IMR-90 (cell line): ENCODE results near the gene PSG7. TPM values are rescaled to one million over a fixed set of nuclear protein-coding genes. Genes with fewer than 3 reads are reported as not detected.
"Not testable (repeated sequence)": the region's sequence is repeated elsewhere in the genome, so short reads cannot be mapped to it uniquely, and the experiment has no call there.

Experiments
- ATAC-seq: fragments of 200-7000 bp; cut with Tn5 transposase; 2 replicates; pipeline ENCODE4 v1.9.1; 2020; ENCODE audit warnings: low read depth, mild to moderate bottlenecking, moderate library complexity
- BruUV-seq: library from RNA; stranded (reverse); fragments of 400-500 nt; replicated peaks from 2 replicates; lab custom pipeline; 2021; lab: Mats Ljungman, UMichigan
- CTCF ChIA-PET: fragments of 300-600 bp; formaldehyde crosslinking; extraction: SDS; loops from one replicate; lab custom pipeline; 2021; ENCODE audit warnings: antibody characterized with exemption; lab: Yijun Ruan, JAX
- POLR2A ChIA-PET: fragments of 300-600 bp; sonication (Branson Sonifier 250); formaldehyde crosslinking; loops from one replicate; lab custom pipeline; 2022; ENCODE audit warnings: antibody characterized with exemption; ENCODE audit not compliant: unreplicated experiment; lab: Charles Lee
- DNase-seq: peaks from one replicate; pipeline ENCODE4 v3.0.0; 2013
- H2AFZ ChIP-seq: replicated peaks from 2 replicates; pipeline ENCODE3; 2013; ENCODE audit warnings: low read length, mild to moderate bottlenecking; ENCODE audit not compliant: poor library complexity
- H2AK5ac ChIP-seq: 2 replicates; pipeline ENCODE4 v1.6.1; 2013; ENCODE audit warnings: low read depth, low read length, inconsistent platforms
- H2AK9ac ChIP-seq: replicated peaks from 2 replicates; pipeline ENCODE3; 2013; ENCODE audit warnings: mild to moderate bottlenecking, low read depth, low read length, moderate library complexity; ENCODE audit not compliant: poor library complexity
- H2BK120ac ChIP-seq: 2 replicates; pipeline ENCODE4 v1.6.1; 2013; ENCODE audit warnings: low read depth, low read length, inconsistent platforms
- H2BK15ac ChIP-seq: 3 replicates; pipeline ENCODE4 v1.6.1; 2013; ENCODE audit warnings: low read depth, low read length, inconsistent platforms
- H2BK20ac ChIP-seq: 2 replicates; pipeline ENCODE4 v1.6.1; 2013; ENCODE audit warnings: low read depth, mild to moderate bottlenecking, inconsistent platforms, low read length, moderate library complexity
- H2BK5ac ChIP-seq: 2 replicates; pipeline ENCODE4 v1.6.1; 2013; ENCODE audit warnings: mild to moderate bottlenecking, low read depth, low read length, inconsistent platforms; ENCODE audit not compliant: poor library complexity, severe bottlenecking
- H3K14ac ChIP-seq: replicated peaks from 2 replicates; pipeline ENCODE4 v1.6.1; 2013; ENCODE audit warnings: low read depth, low read length, inconsistent platforms
- H3K18ac ChIP-seq: 2 replicates; pipeline ENCODE4 v1.6.1; 2013; ENCODE audit warnings: low read depth, low read length, control low read depth
- H3K23ac ChIP-seq: 2 replicates; pipeline ENCODE4 v1.6.1; 2013; ENCODE audit warnings: low read depth, low read length, inconsistent platforms
- H3K27ac ChIP-seq: 2 replicates; pipeline ENCODE4 v1.5.1; 2013; ENCODE audit warnings: mild to moderate bottlenecking, control low read depth, low read length; ENCODE audit not compliant: insufficient read depth
- H3K27me3 ChIP-seq: 2 replicates; pipeline ENCODE4 v1.6.1; 2013; ENCODE audit warnings: low read length; ENCODE audit not compliant: control insufficient read depth, insufficient read depth
- H3K36me3 ChIP-seq: 2 replicates; pipeline ENCODE4 v1.6.1; 2013; ENCODE audit warnings: low read length, mixed read lengths; ENCODE audit not compliant: control insufficient read depth, insufficient read depth
- H3K4ac ChIP-seq: 2 replicates; pipeline ENCODE4 v1.6.1; 2013; ENCODE audit warnings: low read depth, low read length, inconsistent platforms
- H3K4me1 ChIP-seq: 2 replicates; pipeline ENCODE4 v1.6.1; 2013; ENCODE audit warnings: low read length, mixed read lengths; ENCODE audit not compliant: control insufficient read depth, insufficient read depth
- H3K4me2 ChIP-seq: 2 replicates; pipeline ENCODE4 v1.6.1; 2013; ENCODE audit warnings: low read depth, mild to moderate bottlenecking, control low read depth, low read length, moderate library complexity
- H3K4me3 ChIP-seq: 2 replicates; pipeline ENCODE4 v1.5.1; 2013; ENCODE audit warnings: low read depth, mild to moderate bottlenecking, control low read depth, low read length, moderate library complexity; ENCODE audit not compliant: insufficient read depth
- H3K56ac ChIP-seq: 2 replicates; pipeline ENCODE4 v1.6.1; 2013; ENCODE audit warnings: low read length, inconsistent platforms; ENCODE audit not compliant: insufficient read depth; ENCODE audit errors: extremely low read depth
- H3K79me1 ChIP-seq, 2 experiments: 2 replicates each; pipeline ENCODE4 v1.6.1; 2013; ENCODE audit warnings: low read length in 2 of 2, inconsistent platforms in 1 of 2, low read depth in 1 of 2
- H3K9ac ChIP-seq: 2 replicates; pipeline ENCODE4 v1.6.1; 2013; ENCODE audit warnings: low read depth, low read length, control low read depth
- H3K9me1 ChIP-seq: 2 replicates; pipeline ENCODE4 v1.6.1; 2013; ENCODE audit warnings: low read length, inconsistent platforms; ENCODE audit not compliant: insufficient read depth
- H3K9me3 ChIP-seq: 2 replicates; pipeline ENCODE4 v1.6.1; 2013; ENCODE audit warnings: low read length; ENCODE audit not compliant: control insufficient read depth, insufficient read depth
- H4K20me1 ChIP-seq: 2 replicates; pipeline ENCODE4 v1.6.1; 2013; ENCODE audit warnings: low read length, inconsistent platforms; ENCODE audit not compliant: insufficient read depth
- H4K5ac ChIP-seq: 2 replicates; pipeline ENCODE4 v1.6.1; 2013; ENCODE audit warnings: mild to moderate bottlenecking, low read depth, low read length, control low read depth
- H4K8ac ChIP-seq, 2 experiments: 2 replicates each; pipeline ENCODE4 v1.6.1; 2013; ENCODE audit warnings: low read depth in 2 of 2, low read length in 2 of 2, control low read depth in 1 of 2, inconsistent platforms in 1 of 2
- H4K91ac ChIP-seq: 2 replicates; pipeline ENCODE4 v1.6.1; 2013; ENCODE audit warnings: low read depth, low read length, inconsistent platforms; ENCODE audit not compliant: insufficient read depth
- dilution Hi-C: fragments of 300-500 bp; cut with HindIII; formaldehyde crosslinking; loops from one replicate; pipeline ENCODE4 v1.14.3; 2018; ENCODE audit warnings: low sequenced_read_pairs; ENCODE audit not compliant: unreplicated experiment
- in situ Hi-C: fragments of 300-500 bp; cut with MboI; formaldehyde crosslinking; loops from 3 replicates; pipeline ENCODE4 v1.14.3; 2019; ENCODE audit warnings: low sequenced_read_pairs, inconsistent platforms, mixed read lengths
- intact Hi-C: fragments of 100-400 bp; cut with micrococcal nuclease; formaldehyde crosslinking; loops from 2 replicates; pipeline ENCODE4 v1.10.0; 2022
- polyA plus RNA-seq, 3 experiments: library from polyadenylated mRNA; depleted of rRNA; stranded (reverse); fragments of >200 nt; gene quantifications; 2 replicates each; pipeline ENCODE4 v1.2.3, GENCODE V29; 2012; ENCODE audit warnings: low replicate concordance in 1 of 3
- total RNA-seq: library from RNA; depleted of rRNA; stranded (reverse); fragments of >200 nt; gene quantifications from 2 replicates; pipeline ENCODE4 v1.2.3, GENCODE V29; 2012

Gene PSG7
- total and polyA plus RNA-seq, 2 of the 4 experiments (the other 2 are of a cell fraction): under 0.01 to 0.26 TPM

GRCh38 chr19:42934726-42935125 lies 2.3 kb downstream of the PSG7 start:
- ATAC-seq, dilution Hi-C loops, H3K9me3 ChIP-seq, H3K79me1 ChIP-seq, DNase-seq, H2AK9ac ChIP-seq, CTCF ChIA-PET, POLR2A ChIA-PET, H3K23ac ChIP-seq, H2AFZ ChIP-seq, H4K20me1 ChIP-seq, H3K36me3 ChIP-seq, H3K27me3 ChIP-seq, BruUV-seq, H3K4me3 ChIP-seq, intact Hi-C loops, H3K4me2 ChIP-seq: not testable (repeated sequence)
- peak overlapping the region; percentile 94 for H4K91ac ChIP-seq
- H2AK5ac ChIP-seq: peak overlapping the region; percentile 100
- H3K27ac ChIP-seq: peak overlapping the region; percentile 13; the same call in 1 of the 2 replicates
- peaks cover 19% of the 10 kb centered on the region for H3K9me1 ChIP-seq
- peak overlapping the region; percentile 95 to 96 for H4K8ac ChIP-seq
- peak overlapping the region; percentile 98 for H3K4ac ChIP-seq
- H3K14ac ChIP-seq: peak overlapping the region; percentile 96; the same call in 1 of the 2 replicates
- H2BK5ac ChIP-seq: peak overlapping the region; percentile 74
- peak overlapping the region; percentile 95 for H2BK120ac ChIP-seq
- in situ Hi-C loops: loop anchor here (10.0 kb wide), 1 partner anchor 140 kb away; no protein-coding TSS in a partner anchor
- H2BK15ac ChIP-seq: peak overlapping the region; percentile 98; the same call in 2 of the 3 replicates
- 0 out of 2 replicates have a peak overlapping the region, but pooled peaks have one; percentile 14 for H3K56ac ChIP-seq
- H4K5ac ChIP-seq: peak overlapping the region; percentile 62; the same call in 1 of the 2 replicates
- peak overlapping the region; percentile 67; the same call in 1 of the 2 replicates for H3K18ac ChIP-seq
- peak overlapping the region; percentile 41; the same call in 1 of the 2 replicates for H2BK20ac ChIP-seq
- H3K9ac ChIP-seq: 0 out of 2 replicates have a peak overlapping the region, but pooled peaks have one; percentile 19
- peaks cover 18% of the 10 kb centered on the region for H3K4me1 ChIP-seq
